Pancreas (tissue), 10 donors: Measurements from ENCODE around the gene SPIRE1. TPM values are rescaled to one million over a fixed set of nuclear protein-coding genes. Genes with fewer than 3 reads are reported as not detected.

ENCODE experiments used
- ATAC-seq, 4 donors: fragments of 200-7000 bp; cut with Tn5 transposase; one replicate each; pipeline versions ENCODE4 v1.8.0 to v1.9.1; 2020; ENCODE audit warnings: mild to moderate bottlenecking in 4 of 4, moderate library complexity in 4 of 4
- DNase-seq, 6 donors: peaks; one replicate each; pipeline ENCODE4 v3.0.0-alpha.2; 2020
- FAIRE-seq: peaks from 2 replicates; lab custom pipeline; 2012; peaks lifted over from hg19 to GRCh38; lab: Jason Lieb, UNC
- H3K27ac ChIP-seq, 4 donors: fragments of 200-600 bp; sonication (generic); 1 replicate in 3 of 4; 2 replicates in 1 of 4; pipeline versions ENCODE4 v1.5.0 to v1.8.0; 2020
- H3K27me3 ChIP-seq, 4 donors: fragments of 200-600 bp; one replicate each; pipeline ENCODE4 v1.8.0; 2021
- H3K36me3 ChIP-seq, 3 donors: fragments of 200-600 bp; sonication (generic) in 1 of 3; one replicate each; pipeline versions ENCODE4 v1.5.0 to v1.8.0; 2020 to 2021
- H3K4me1 ChIP-seq, 3 donors: fragments of 200-600 bp; one replicate each; pipeline ENCODE4 v1.8.0; 2021
- H3K4me3 ChIP-seq, 4 donors: fragments of 200-600 bp; sonication (generic) in 2 of 4; one replicate each; pipeline versions ENCODE4 v1.5.0 to v1.8.0; 2020 to 2021
- H3K9me3 ChIP-seq, 4 donors: fragments of 200-600 bp; one replicate each; pipeline ENCODE4 v1.8.0; 2021
- WGBS, 2 donors: extraction: QIAGEN DNeasy Blood & Tissue Kit; methylation state at CpG; one replicate each; pipeline ENCODE4 v1.1.7; 2013; 5-methylcytosine and 5-hydroxymethylcytosine counted together
- intact Hi-C, 3 donors: fragments of 100-400 bp; cut with DNase I; formaldehyde crosslinking; loops; one replicate each; pipeline versions ENCODE4 v1.11.1 to v1.14.2; 2022
- polyA plus RNA-seq, 2 donors: library from polyadenylated mRNA; stranded (reverse); fragments of 200-250 nt; gene quantifications; one replicate each; pipeline ENCODE4 v1.2.3, GENCODE V29; 2013
- total RNA-seq, 6 donors: library from RNA; stranded (reverse); fragmentation: NEBNext Ultra II Directional in 4 of 6; extraction: Animal tissue kit (Norgen Biotek cat#: 25700) in 4 of 6; gene quantifications; one replicate each; pipeline versions ENCODE4 v1.2.1 to v1.2.4, GENCODE V29; 2021 to 2023
- TF ChIP-seq, protein P1 (sequence below), 4 donors: fragments of 200-600 bp; sonication (generic) in 3 of 4; IDR thresholded peaks; one replicate each; pipeline versions ENCODE4 v1.5.0 to v1.8.0; 2021; ENCODE audit warnings: antibody characterized with exemption in 4 of 4
- donor health status: healthy with polysubstance abuse.
- donor health status: DM: no; HTN: no; CAD: no; lungs with moderate emphysema.
- donor health status: DM: no; HTN: no; CAD: no.
- donor health status: control.
- donor health status: control.
- donor health status: Bipolar disorder and iron deficiency.
- donor health status: DM: yes; HTN: yes; CAD: no.
- donor health status: DM: no; HTN: no; CAD: no.
- donor health status: DM: no; HTN: no; CAD: no.
- donor health status: DM: yes; HTN: yes; CAD: no.

The SPIRE1 gene
- total and polyA plus RNA-seq, 8 donors: 2.9 to 17.6 (median 10.0) TPM

DNA sequence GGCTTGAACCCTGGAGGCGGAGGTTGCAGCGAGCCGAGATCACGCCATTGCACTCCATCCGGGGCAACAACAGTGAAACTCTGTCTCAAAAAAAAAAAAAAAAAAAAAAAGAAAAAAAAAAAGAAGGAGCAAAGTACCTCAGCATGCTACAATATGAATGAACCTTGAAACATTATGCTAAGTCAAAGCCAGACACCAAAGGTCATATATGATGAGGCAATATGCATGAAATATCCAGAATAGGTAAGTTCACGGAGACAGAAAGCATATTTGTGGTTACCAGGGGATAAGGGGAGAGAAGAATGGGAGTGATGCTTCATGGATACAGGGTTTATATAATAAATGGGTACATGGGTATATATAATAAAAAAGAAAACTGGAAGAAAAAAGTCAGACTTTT is 156.9 kb downstream of the SPIRE1 start:
- intact Hi-C loops: no loop called here
- Histone ChIP-seq H3K27me3 (no peaks in the 10 kb centered on the region), H3K4me1 (no peaks in the 10 kb centered on the region), H3K27ac (no peak overlapping the region), H3K9me3 (no peaks in the 10 kb centered on the region), H3K4me3 (no peak overlapping the region), H3K36me3 (peaks cover 0 to 11% (median 0%) of the 10 kb centered on the region in 3 donors)
- TF ChIP-seq, protein P1, sequence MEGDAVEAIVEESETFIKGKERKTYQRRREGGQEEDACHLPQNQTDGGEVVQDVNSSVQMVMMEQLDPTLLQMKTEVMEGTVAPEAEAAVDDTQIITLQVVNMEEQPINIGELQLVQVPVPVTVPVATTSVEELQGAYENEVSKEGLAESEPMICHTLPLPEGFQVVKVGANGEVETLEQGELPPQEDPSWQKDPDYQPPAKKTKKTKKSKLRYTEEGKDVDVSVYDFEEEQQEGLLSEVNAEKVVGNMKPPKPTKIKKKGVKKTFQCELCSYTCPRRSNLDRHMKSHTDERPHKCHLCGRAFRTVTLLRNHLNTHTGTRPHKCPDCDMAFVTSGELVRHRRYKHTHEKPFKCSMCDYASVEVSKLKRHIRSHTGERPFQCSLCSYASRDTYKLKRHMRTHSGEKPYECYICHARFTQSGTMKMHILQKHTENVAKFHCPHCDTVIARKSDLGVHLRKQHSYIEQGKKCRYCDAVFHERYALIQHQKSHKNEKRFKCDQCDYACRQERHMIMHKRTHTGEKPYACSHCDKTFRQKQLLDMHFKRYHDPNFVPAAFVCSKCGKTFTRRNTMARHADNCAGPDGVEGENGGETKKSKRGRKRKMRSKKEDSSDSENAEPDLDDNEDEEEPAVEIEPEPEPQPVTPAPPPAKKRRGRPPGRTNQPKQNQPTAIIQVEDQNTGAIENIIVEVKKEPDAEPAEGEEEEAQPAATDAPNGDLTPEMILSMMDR (IDR thresholded peaks at IDR 0.05): no peak
- no peak for DNase-seq
- no peak for FAIRE-seq
- 97 to 98% methylated on average over 6 of the region's 6 CpGs for WGBS, 2 donors
- ATAC-seq: no peak

DNA sequence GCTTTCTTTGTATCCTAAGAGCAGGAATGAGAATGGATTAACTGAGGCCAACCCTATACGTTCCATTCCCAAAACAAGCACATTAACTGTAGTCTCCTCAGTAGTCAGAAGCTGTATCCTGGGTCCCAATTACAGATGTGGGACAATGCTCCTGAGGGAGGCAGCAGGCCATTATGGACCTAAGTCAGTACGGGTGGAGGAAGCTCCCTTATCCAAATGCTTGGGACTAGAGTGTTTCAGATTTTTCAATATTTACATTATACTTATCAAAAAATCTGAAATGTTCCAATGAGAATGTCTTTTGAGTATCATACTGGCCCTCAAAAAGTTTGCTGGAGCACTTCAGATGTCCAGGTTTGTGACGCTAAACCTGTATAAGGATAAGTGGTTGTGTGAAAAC is 160.1 kb downstream of the SPIRE1 start:
- FAIRE-seq: no peak

DNA sequence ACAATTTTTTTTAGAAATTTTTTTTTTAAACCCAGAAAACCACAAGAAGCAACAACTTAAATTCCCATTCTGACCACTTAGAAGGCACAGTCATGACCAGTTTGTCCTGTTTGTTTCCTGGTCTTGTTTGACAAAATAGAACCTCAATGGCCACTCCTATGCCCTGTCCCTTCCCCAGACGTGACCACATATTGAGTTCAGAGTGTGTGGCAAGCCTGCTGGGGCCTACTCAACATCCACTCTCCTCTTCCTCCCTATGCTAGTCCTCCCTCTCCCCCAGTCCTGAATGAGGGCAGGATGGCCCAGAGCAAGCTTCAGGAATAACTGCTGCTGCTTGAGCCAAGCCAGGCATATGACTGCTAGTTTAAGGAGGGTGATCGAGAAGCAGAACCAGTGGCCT is 160.6 kb downstream of the SPIRE1 start:
- no peaks in the 10 kb centered on the region for H3K9me3 ChIP-seq
- no peaks in the 10 kb centered on the region for H3K27me3 ChIP-seq
- 84 to 85% methylated on average over 2 of the region's 2 CpGs for WGBS, 2 donors
- H3K27ac ChIP-seq: no peak overlapping the region
- ATAC-seq (no peak), DNase-seq (no peak), FAIRE-seq (no peak)
- intact Hi-C loops: no loop called here
- no peaks in the 10 kb centered on the region for H3K4me1 ChIP-seq
- H3K36me3 ChIP-seq: peaks cover 0 to 4% (median 0%) of the 10 kb centered on the region in 3 donors
- H3K4me3 ChIP-seq: no peak overlapping the region
- TF ChIP-seq, protein P1 (IDR thresholded peaks at IDR 0.05): no peak

More for the DNA sequence above, 160.1 kb downstream of the SPIRE1 start:
- no peak overlapping the region for H3K27ac ChIP-seq
- H3K9me3 ChIP-seq: no peaks in the 10 kb centered on the region
- ATAC-seq: no peak
- no peak for DNase-seq
- intact Hi-C loops: no loop called here
- TF ChIP-seq, protein P1 (IDR thresholded peaks at IDR 0.05): no peak
- 91 to 93% methylated on average over 3 of the region's 3 CpGs for WGBS, 2 donors
- no peaks in the 10 kb centered on the region for H3K27me3 ChIP-seq
- H3K4me1 ChIP-seq: no peaks in the 10 kb centered on the region
- peaks cover 0 to 4% (median 0%) of the 10 kb centered on the region in 3 donors for H3K36me3 ChIP-seq
- no peak overlapping the region for H3K4me3 ChIP-seq

DNA sequence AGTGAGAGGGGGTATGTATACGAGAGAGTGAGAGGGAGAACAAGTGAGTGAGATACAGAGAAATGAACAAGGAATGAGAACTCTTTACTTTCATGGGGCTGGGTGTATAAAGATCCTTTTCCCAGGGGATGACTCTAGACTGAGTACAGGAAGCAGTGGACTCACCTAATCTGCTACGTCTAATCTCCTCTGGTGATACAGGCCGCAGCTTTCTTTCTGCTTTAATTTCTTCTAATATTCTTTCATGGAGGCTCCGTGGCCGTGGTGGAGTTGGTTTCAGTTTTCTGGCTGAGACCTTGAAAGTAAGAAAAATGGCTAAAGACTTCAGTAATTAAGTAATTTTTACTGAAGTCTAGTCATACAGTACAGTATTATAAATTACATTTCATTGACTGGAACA is 165.0 kb downstream of the SPIRE1 start:
- no peaks in the 10 kb centered on the region for H3K27me3 ChIP-seq
- TF ChIP-seq, protein P1 (IDR thresholded peaks at IDR 0.05): no peak
- H3K4me3 ChIP-seq: no peak overlapping the region
- no peak overlapping the region for H3K27ac ChIP-seq
- FAIRE-seq (no peak), ATAC-seq (no peak), DNase-seq (no peak)
- no peaks in the 10 kb centered on the region for H3K36me3 ChIP-seq
- intact Hi-C loops: no loop called here
- no peaks in the 10 kb centered on the region for H3K4me1 ChIP-seq
- no peaks in the 10 kb centered on the region for H3K9me3 ChIP-seq
- WGBS, 2 donors: 88 to 89% methylated on average over 5 of the region's 5 CpGs

DNA sequence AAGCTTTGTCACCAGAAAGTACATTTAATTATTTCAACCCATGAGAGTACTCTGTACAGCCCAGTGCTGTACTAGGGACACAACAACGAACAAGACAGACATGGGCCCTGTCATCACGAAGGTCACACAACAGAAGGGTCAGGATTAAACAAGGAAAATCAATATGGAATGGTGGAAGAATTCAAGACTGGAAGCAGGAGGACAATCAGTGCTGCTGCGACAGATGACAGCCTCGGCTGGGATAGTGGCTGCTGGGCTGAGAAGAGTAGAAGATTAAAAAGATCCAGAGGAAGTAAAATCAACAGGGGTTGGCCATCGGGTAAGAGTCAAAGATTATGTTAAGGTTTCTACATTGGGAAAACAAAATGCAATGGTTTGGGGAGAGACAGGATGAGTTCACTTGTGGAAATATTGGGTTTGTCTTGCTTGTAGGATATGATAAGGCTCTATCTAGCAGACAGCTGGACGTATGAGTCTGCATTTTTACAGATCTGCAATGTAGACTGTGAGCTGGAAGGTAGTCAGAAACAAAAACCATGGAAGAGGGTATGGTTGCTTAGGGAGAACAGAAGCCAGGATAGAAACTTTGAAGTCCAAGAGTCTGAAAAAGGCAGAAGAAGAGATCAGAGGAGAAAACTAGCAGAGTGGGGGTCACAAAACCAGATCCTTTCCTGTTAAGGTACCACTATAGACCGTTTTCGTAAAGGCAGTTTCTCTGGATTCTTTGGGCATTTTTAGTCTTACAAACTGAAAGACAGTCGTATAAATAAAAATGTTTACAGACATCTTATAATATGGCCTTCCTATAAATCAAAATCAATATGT is 166.1 kb downstream of the SPIRE1 start:
- WGBS, 2 donors: 83 to 87% methylated on average over 9 of the region's 9 CpGs
- no peaks in the 10 kb centered on the region for H3K9me3 ChIP-seq
- ATAC-seq: no peak

More for the DNA sequence above, 166.1 kb downstream of the SPIRE1 start:
- no peak overlapping the region for H3K27ac ChIP-seq
- no peaks in the 10 kb centered on the region for H3K4me1 ChIP-seq
- no peaks in the 10 kb centered on the region for H3K36me3 ChIP-seq
- H3K4me3 ChIP-seq: no peak overlapping the region
- no peaks in the 10 kb centered on the region for H3K27me3 ChIP-seq
- FAIRE-seq (no peak), DNase-seq (no peak)
- intact Hi-C loops: no loop called here
- TF ChIP-seq, protein P1 (IDR thresholded peaks at IDR 0.05): no peak
